Stimulated activated naive CD8-positive, alpha-beta T cell treated with anti-CD3 and anti-CD28 coated beads, Interleukin-15, Interleukin-2, amounts not matched to agents 100 ng/mL and 50 ng/mL, for 24 hours (primary cell): Measurements from ENCODE around the gene KRT5.

Experiments used
- H3K27ac Mint-ChIP-seq: one replicate; pipeline ENCODE4 v1.8.0; 2021; ENCODE audit warnings: mild to moderate bottlenecking, mixed read lengths
- H3K27me3 Mint-ChIP-seq: one replicate; pipeline ENCODE4 v1.8.0; 2021; ENCODE audit warnings: mixed read lengths
- H3K36me3 Mint-ChIP-seq: one replicate; pipeline ENCODE4 v1.8.0; 2021; ENCODE audit warnings: low read depth, mixed read lengths
- H3K4me1 Mint-ChIP-seq: one replicate; pipeline ENCODE4 v1.8.0; 2021; ENCODE audit warnings: low read depth, mixed read lengths
- H3K4me3 Mint-ChIP-seq: one replicate; pipeline ENCODE4 v1.8.0; 2021; ENCODE audit warnings: mild to moderate bottlenecking, mixed read lengths
- H3K9me3 Mint-ChIP-seq: one replicate; pipeline ENCODE4 v1.8.0; 2021; ENCODE audit warnings: mixed read lengths

KRT5 gene

GRCh38 chr12:52474212-52474611 lies 46.0 kb downstream of the KRT5 start:
- Mint-ChIP-seq H3K27me3 (peaks cover 9% of the 10 kb centered on the region), H3K36me3 (no peaks in the 10 kb centered on the region), H3K4me3 (no peak overlapping the region), H3K27ac (no peak overlapping the region), H3K4me1 (no peaks in the 10 kb centered on the region), H3K9me3 (no peaks in the 10 kb centered on the region)

DNA sequence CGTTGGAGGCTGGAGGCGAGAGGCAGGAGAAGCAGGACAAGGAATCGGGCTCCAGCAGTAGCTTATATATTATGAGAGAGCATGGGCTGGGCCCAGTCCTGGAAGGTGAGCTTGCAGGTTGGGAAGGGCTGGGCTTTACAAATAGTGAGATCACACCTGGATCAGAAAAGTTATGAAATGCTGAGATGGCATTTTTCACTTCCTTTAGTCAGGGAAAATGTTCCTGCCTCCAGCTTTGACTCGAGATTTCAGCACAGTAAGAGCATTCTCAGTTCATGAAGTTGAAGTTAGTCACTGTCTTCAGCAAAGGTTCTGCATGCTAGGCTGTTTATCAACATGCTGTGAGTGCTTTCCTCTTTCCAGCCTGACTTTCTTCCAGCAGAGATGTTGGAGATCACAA lies 46.4 kb downstream of the KRT5 start, which contains the start of gene KRT6C:
KRT6C (minus strand) TSS at position 38 of the 400 bp plus-strand sequence. CDS start 68 bp downstream, outside the sequence.
- H3K27ac Mint-ChIP-seq, result no peak within 1 kb of the TSS
- no peak within 1 kb of the TSS for H3K4me3 Mint-ChIP-seq
- H3K9me3 Mint-ChIP-seq, result no peaks in the 10 kb centered on the region
- no peaks in the 10 kb centered on the region for H3K4me1 Mint-ChIP-seq
- no peaks in the 10 kb centered on the region for H3K36me3 Mint-ChIP-seq
- H3K27me3 Mint-ChIP-seq, result peaks cover 9% of the 10 kb centered on the region

DNA sequence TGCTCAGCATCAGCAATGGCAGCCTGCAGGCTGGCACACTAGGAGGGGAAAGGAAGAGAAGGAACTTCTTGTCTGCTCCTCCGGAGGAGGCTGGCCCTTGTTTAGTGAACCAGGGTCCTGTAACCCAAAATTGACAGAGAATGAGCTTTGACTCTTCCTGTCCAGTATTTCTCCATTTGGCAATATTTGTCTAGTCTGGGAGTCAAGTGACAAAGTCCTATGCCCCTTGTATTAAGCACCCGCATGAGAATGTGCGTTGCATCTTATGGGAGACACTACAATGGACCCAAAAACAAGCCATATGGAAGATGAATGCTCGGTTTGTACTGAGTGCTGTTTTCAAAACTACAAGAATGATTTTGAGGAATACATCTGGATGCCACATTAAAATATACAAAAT lies 50.3 kb downstream of the KRT5 start:
- H3K27me3 Mint-ChIP-seq, result peaks cover 12% of the 10 kb centered on the region
- no peaks in the 10 kb centered on the region for H3K4me1 Mint-ChIP-seq
- no peaks in the 10 kb centered on the region for H3K36me3 Mint-ChIP-seq
- H3K4me3 Mint-ChIP-seq, result no peak overlapping the region
- H3K27ac Mint-ChIP-seq, result no peak overlapping the region
- H3K9me3 Mint-ChIP-seq, result no peaks in the 10 kb centered on the region

GRCh38 chr12:52464897-52465296 lies 55.3 kb downstream of the KRT5 start:
- Mint-ChIP-seq H3K27me3 (peaks cover 17% of the 10 kb centered on the region), H3K27ac (no peak overlapping the region), H3K4me3 (no peak overlapping the region), H3K4me1 (no peaks in the 10 kb centered on the region), H3K9me3 (no peaks in the 10 kb centered on the region), H3K36me3 (no peaks in the 10 kb centered on the region)
